MM.1S (cell line): ENCODE measurements around the gene EXOSC7.
"Not testable (repeated sequence)": the region's sequence is repeated elsewhere in the genome, so short reads cannot be mapped to it uniquely, and the experiment has no call there.

Experiments used
- EZH2 ChIP-seq: fragments of 300-600 bp; sonication (generic); optimal IDR thresholded peaks from 2 replicates; pipeline ENCODE3; 2017; ENCODE audit warnings: low read depth, mild to moderate bottlenecking, antibody characterized with exemption, low read length, mixed read lengths
- EZH2phosphoT487 ChIP-seq: fragments of 300-600 bp; sonication (generic); IDR thresholded peaks from 2 replicates; pipeline ENCODE4 v1.6.1; 2018; ENCODE audit warnings: antibody characterized with exemption, low read length
- TF ChIP-seq, protein P1 (sequence below): fragments of 300-600 bp; sonication (generic); IDR thresholded peaks from 2 replicates; pipeline ENCODE4 v1.5.1; 2016; ENCODE audit warnings: antibody characterized with exemption, low read length, mixed read lengths

DNA sequence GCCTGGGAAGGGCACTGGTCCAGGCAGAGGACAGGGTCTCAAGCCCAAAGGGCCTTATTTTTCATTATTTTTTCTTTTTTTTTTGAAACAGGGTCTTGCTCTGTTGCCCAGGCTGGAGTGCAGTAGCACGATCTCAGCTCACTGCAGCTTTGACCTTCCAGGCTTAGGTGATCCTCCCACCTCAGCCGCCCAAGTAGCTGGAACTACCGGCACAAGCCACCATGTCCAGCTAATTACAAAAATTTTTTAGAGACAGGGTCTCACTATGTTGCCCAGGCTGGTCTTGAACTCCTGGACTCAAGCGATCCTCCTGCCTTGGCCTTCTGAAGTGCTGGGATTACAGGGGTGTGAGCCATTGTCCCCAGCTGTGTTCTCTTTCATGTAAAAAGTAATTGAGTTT lies 26.3 kb upstream of the EXOSC7 start:
- TF ChIP-seq, protein P1, sequence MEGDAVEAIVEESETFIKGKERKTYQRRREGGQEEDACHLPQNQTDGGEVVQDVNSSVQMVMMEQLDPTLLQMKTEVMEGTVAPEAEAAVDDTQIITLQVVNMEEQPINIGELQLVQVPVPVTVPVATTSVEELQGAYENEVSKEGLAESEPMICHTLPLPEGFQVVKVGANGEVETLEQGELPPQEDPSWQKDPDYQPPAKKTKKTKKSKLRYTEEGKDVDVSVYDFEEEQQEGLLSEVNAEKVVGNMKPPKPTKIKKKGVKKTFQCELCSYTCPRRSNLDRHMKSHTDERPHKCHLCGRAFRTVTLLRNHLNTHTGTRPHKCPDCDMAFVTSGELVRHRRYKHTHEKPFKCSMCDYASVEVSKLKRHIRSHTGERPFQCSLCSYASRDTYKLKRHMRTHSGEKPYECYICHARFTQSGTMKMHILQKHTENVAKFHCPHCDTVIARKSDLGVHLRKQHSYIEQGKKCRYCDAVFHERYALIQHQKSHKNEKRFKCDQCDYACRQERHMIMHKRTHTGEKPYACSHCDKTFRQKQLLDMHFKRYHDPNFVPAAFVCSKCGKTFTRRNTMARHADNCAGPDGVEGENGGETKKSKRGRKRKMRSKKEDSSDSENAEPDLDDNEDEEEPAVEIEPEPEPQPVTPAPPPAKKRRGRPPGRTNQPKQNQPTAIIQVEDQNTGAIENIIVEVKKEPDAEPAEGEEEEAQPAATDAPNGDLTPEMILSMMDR, result not testable (repeated sequence)
- TF ChIP-seq EZH2, EZH2phosphoT487: not testable (repeated sequence)
